HepG2 (cell line): ENCODE results near the gene PARN. TPM values are rescaled to one million over a fixed set of nuclear protein-coding genes. Genes with fewer than 3 reads are reported as not detected.
A peak's percentile ranks its signal among the peaks of the same experiment; 100 is the strongest.

Experiments
- ATAC-seq: fragments of 200-7000 bp; cut with Tn5 transposase; 3 replicates; pipeline ENCODE4 v1.9.1; 2020; ENCODE audit warnings: mild to moderate bottlenecking, moderate library complexity
- BruUV-seq: library from RNA; stranded (reverse); fragments of 400-500 nt; replicated peaks from 2 replicates; lab custom pipeline; 2021; lab: Mats Ljungman, UMichigan
- CTCF ChIA-PET: fragments of 300-600 bp; formaldehyde crosslinking; extraction: SDS; loops from one replicate; lab custom pipeline; 2021; ENCODE audit warnings: low total read pairs, inconsistent platforms, low intra/inter-chr PET ratio; lab: Yijun Ruan, JAX
- POLR2A ChIA-PET: fragments of 350-600 bp; sonication (Branson Sonifier 250); formaldehyde crosslinking; loops from one replicate; lab custom pipeline; 2020; ENCODE audit warnings: antibody characterized with exemption, inconsistent platforms; lab: Yijun Ruan, JAX
- DNase-seq: peaks from one replicate; pipeline ENCODE4 v3.0.0-alpha.2; 2015; ENCODE audit warnings: low spot score
- FAIRE-seq: peaks from 3 replicates; lab custom pipeline; 2011; peaks lifted over from hg19 to GRCh38; lab: Jason Lieb, UNC
- H2AFZ ChIP-seq: one replicate; pipeline ENCODE4 v1.6.1; 2011; ENCODE audit warnings: low read length, inconsistent platforms
- H3K27ac ChIP-seq: fragments of 300-600 bp; 3 replicates; pipeline ENCODE4 v1.8.0; 2011; ENCODE audit warnings: mixed run types, mild to moderate bottlenecking, mixed read lengths, low read length, inconsistent platforms; ENCODE audit not compliant: insufficient read depth; ENCODE audit errors: extremely low read length
- H3K27me3 ChIP-seq, 2 experiments: fragments of 200-600 bp in 1 of 2; 2 replicates in 1 of 2; 3 replicates in 1 of 2; pipeline versions ENCODE4 v1.6.0 to v1.8.0; 2011; ENCODE audit warnings: low read length in 2 of 2, mild to moderate bottlenecking in 2 of 2, moderate library complexity in 2 of 2, inconsistent platforms in 1 of 2; ENCODE audit not compliant: insufficient read depth in 2 of 2, control insufficient read depth in 1 of 2
- H3K36me3 ChIP-seq, 2 experiments: fragments of 200-600 bp in 1 of 2; replicated peaks in 1 of 2; 2 replicates in 1 of 2; 3 replicates in 1 of 2; pipeline versions ENCODE4 v1.5.1 to v1.8.0; 2011; ENCODE audit warnings: low read length in 2 of 2, inconsistent platforms in 1 of 2; ENCODE audit not compliant: insufficient read depth in 2 of 2, control insufficient read depth in 1 of 2
- H3K4me1 ChIP-seq: 2 replicates; pipeline ENCODE4 v1.5.1; 2012; ENCODE audit warnings: low read length, inconsistent platforms; ENCODE audit not compliant: insufficient read depth
- H3K4me2 ChIP-seq: 2 replicates; pipeline ENCODE4 v1.6.0; 2011; ENCODE audit warnings: low read depth, low read length, inconsistent platforms
- H3K4me3 ChIP-seq, 3 experiments: fragments of 200-600 bp in 1 of 3; sonication (generic), shearing (Covaris generic) in 1 of 3; replicated peaks in 1 of 3; 2 replicates each; pipeline ENCODE4 v1.5.1; 2011 to 2016; ENCODE audit warnings: low read length in 3 of 3, inconsistent platforms in 2 of 3, low read depth in 2 of 3, mild to moderate bottlenecking in 2 of 3, control low read depth in 1 of 3, mixed read lengths in 1 of 3; ENCODE audit not compliant: insufficient read depth in 1 of 3
- H3K79me2 ChIP-seq: one replicate; pipeline ENCODE4 v1.6.1; 2011; ENCODE audit warnings: low read length, inconsistent platforms; ENCODE audit not compliant: insufficient read depth
- H3K9ac ChIP-seq: 2 replicates; pipeline ENCODE4 v1.6.0; 2011; ENCODE audit warnings: mild to moderate bottlenecking, low read depth, low read length, inconsistent platforms; ENCODE audit not compliant: insufficient read depth
- H3K9me3 ChIP-seq: 2 replicates; pipeline ENCODE4 v1.5.1; 2012; ENCODE audit warnings: mild to moderate bottlenecking, low read length
- H4K20me1 ChIP-seq: 2 replicates; pipeline ENCODE4 v1.6.0; 2011; ENCODE audit warnings: inconsistent platforms, mild to moderate bottlenecking, low read length, moderate library complexity; ENCODE audit not compliant: insufficient read depth
- AHR ChIP-seq: IDR thresholded peaks from 2 replicates; pipeline ENCODE4 v1.6.1; 2018; ENCODE audit warnings: missing genetic modification reagents, missing compliant biosample characterization
- FOXC1 ChIP-seq: sonication (generic); formaldehyde crosslinking; IDR thresholded peaks from 2 replicates; pipeline ENCODE4 v1.8.0; 2022; ENCODE audit warnings: mild to moderate bottlenecking, missing genetic modification reagents, borderline replicate concordance
- NFRKB ChIP-seq: fragments of 450-650 bp; IDR thresholded peaks from 2 replicates; pipeline ENCODE4 v1.6.1; 2017
- RERE ChIP-seq: IDR thresholded peaks from 2 replicates; pipeline ENCODE4 v1.6.1; 2016; ENCODE audit warnings: low read depth, missing genetic modification reagents, missing compliant biosample characterization
- SMARCC2 ChIP-seq: fragments of 450-650 bp; IDR thresholded peaks from 2 replicates; pipeline ENCODE4 v1.6.1; 2017; ENCODE audit warnings: antibody characterized with exemption, mild to moderate bottlenecking
- ZNF121 ChIP-seq: sonication (generic); formaldehyde crosslinking; IDR thresholded peaks from 2 replicates; pipeline ENCODE4 v1.5.0; 2020; ENCODE audit warnings: mild to moderate bottlenecking, missing genetic modification reagents
- ZNF263 ChIP-seq: sonication (generic); formaldehyde crosslinking; IDR thresholded peaks from 2 replicates; pipeline ENCODE4 v1.4.0; 2020; ENCODE audit warnings: missing genetic modification reagents
- ZNF557 ChIP-seq: sonication (generic); formaldehyde crosslinking; IDR thresholded peaks from 2 replicates; pipeline ENCODE4 v1.4.0; 2020; ENCODE audit warnings: missing genetic modification reagents
- ZNF607 ChIP-seq: sonication (generic); formaldehyde crosslinking; IDR thresholded peaks from 2 replicates; pipeline ENCODE4 v1.5.1; 2020; ENCODE audit warnings: missing genetic modification reagents, mild to moderate bottlenecking, borderline replicate concordance
- ZNF629 ChIP-seq: sonication (generic); formaldehyde crosslinking; conservative IDR thresholded peaks from 2 replicates; pipeline ENCODE4 v1.5.0; 2020; ENCODE audit warnings: missing genetic modification reagents
- ZNF660 ChIP-seq: sonication (generic); formaldehyde crosslinking; IDR thresholded peaks from 2 replicates; pipeline ENCODE4 v1.5.1; 2020; ENCODE audit warnings: mild to moderate bottlenecking, low read depth, missing genetic modification reagents, borderline replicate concordance
- ZNF713 ChIP-seq: sonication (generic); formaldehyde crosslinking; IDR thresholded peaks from 2 replicates; pipeline ENCODE4 v1.4.0; 2020; ENCODE audit warnings: mild to moderate bottlenecking, missing genetic modification reagents
- WGBS: methylation state at CpG from one replicate; pipeline ENCODE4 v1.1.6; 2017; ENCODE audit warnings: low lambda C conversion rate; 5-methylcytosine and 5-hydroxymethylcytosine counted together
- in situ Hi-C: cut with HindIII; loops from 2 replicates; pipeline ENCODE4 v1.10.0; 2017; ENCODE audit warnings: low pct_unique_long_range_greater_than_20kb; ENCODE audit not compliant: extremely low pct_ligation_motif_present
- intact Hi-C: fragments of 100-400 bp; cut with micrococcal nuclease; formaldehyde crosslinking; loops from one replicate; pipeline ENCODE4 v1.10.0; 2022; ENCODE audit not compliant: unreplicated experiment
- polyA plus RNA-seq, 8 experiments: library from polyadenylated mRNA; depleted of rRNA in 3 of 8; stranded (reverse) in 7 of 8; unstranded in 1 of 8; fragments of >200 nt; fragmentation: Illumina TruSeq in 4 of 8; extraction: Trizol in 4 of 8; gene quantifications; 2 replicates each; pipeline versions ENCODE4 v1.2.1 to v1.2.3, GENCODE V29; 2011 to 2016; ENCODE audit warnings: low read depth in 4 of 8, missing spikeins in 1 of 8, mixed read lengths in 1 of 8; ENCODE audit not compliant: insufficient read depth in 1 of 8
- total RNA-seq, 5 experiments: library from RNA; depleted of rRNA; stranded (reverse); fragments of >200 nt; fragmentation: Illumina TruSeq; extraction: Trizol; gene quantifications; 2 replicates each; pipeline ENCODE4 v1.2.3, GENCODE V29; 2016; ENCODE audit warnings: low read depth in 1 of 5

Gene PARN
- total and polyA plus RNA-seq, 2 of the 13 experiments (the other 11 are each of a cell fraction or from before 2014, with no cell fraction given), result 13.3 to 47.6 TPM

- TF ChIP-seq SMARCC2 (no peak), ZNF629 (CRISPR knock-in tag) (no peak), ZNF263 (CRISPR knock-in tag) (no peak)
Measured at GRCh38 chr16:14520753-14521152, 109.3 kb downstream of the PARN start (continued).

GRCh38 chr16:14514967-14515366 lies 115.1 kb downstream of the PARN start:
- H3K36me3 ChIP-seq, result peaks cover 0 to 1% of the 10 kb centered on the region in 2 experiments; a peak in 1 of 5 replicates
- H3K27me3 ChIP-seq, result no peaks in the 10 kb centered on the region
- ChIA-PET CTCF (no interaction called here), POLR2A (interaction anchor here (1.1 kb wide), 1 partner anchor 109 kb away, joined by 5 read pairs; no protein-coding TSS in a partner anchor)
- peaks cover 29% of the 10 kb centered on the region for H3K4me1 ChIP-seq
- TF ChIP-seq ZNF557 (no peak), ZNF121 (CRISPR knock-in tag) (peak; percentile 95), ZNF713 (no peak), NFRKB (no peak)
- TF ChIP-seq, all 625 proteins: peak for 1
- no peak for DNase-seq
- ATAC-seq, result no peak
- Histone ChIP-seq H3K27ac (no peak overlapping the region), H2AFZ (no peak overlapping the region), H3K4me3 (no peak overlapping the region), H3K4me2 (no peak overlapping the region), H3K9me3 (no peaks in the 10 kb centered on the region), H3K9ac (no peak overlapping the region), H4K20me1 (no peaks in the 10 kb centered on the region), H3K79me2 (no peaks in the 10 kb centered on the region)
- in situ Hi-C loops, result no loop called here
- FAIRE-seq, result no peak
- intact Hi-C loops, result no loop called here
- 98% methylated on average over 3 of the region's 3 CpGs for WGBS
- no TSS peak for BruUV-seq

GRCh38 chr16:14513389-14514107 lies 116.5 kb downstream of the PARN start:
- Histone ChIP-seq H3K36me3 (peaks cover 0 to 1% of the 10 kb centered on the region in 2 experiments; a peak in 1 of 5 replicates), H3K4me1 (peaks cover 40% of the 10 kb centered on the region), H3K4me3 (no peak overlapping the region), H2AFZ (no peak overlapping the region), H3K4me2 (no peak overlapping the region), H3K27me3 (no peaks in the 10 kb centered on the region), H3K9me3 (no peaks in the 10 kb centered on the region), H3K79me2 (no peaks in the 10 kb centered on the region), H3K9ac (no peak overlapping the region), H3K27ac (peak overlapping the region; percentile 21), H4K20me1 (no peaks in the 10 kb centered on the region)
- DNase-seq (no peak), FAIRE-seq (no peak), ATAC-seq (no peak)
- in situ Hi-C loops, result no loop called here
- intact Hi-C loops, result no loop called here
- no TSS peak for BruUV-seq
- WGBS, result 97% methylated on average over 10 of the region's 10 CpGs
- POLR2A ChIA-PET, result interaction anchor here (0.6 to 1.0 kb wide), 2 partner anchors 12 to 24 kb away, joined by 3 to 4 read pairs; no protein-coding TSS in a partner anchor
- CTCF ChIA-PET, result no interaction called here
- TF ChIP-seq ZNF607 (CRISPR knock-in tag) (no peak), FOXC1 (CRISPR knock-in tag) (no peak), ZNF660 (CRISPR knock-in tag) (no peak), RERE (CRISPR knock-in tag) (no peak), AHR (CRISPR knock-in tag) (no peak)
